GM12878 (cell line): Measurements from ENCODE around the gene ALOXE3.

ENCODE experiments used
- EP300 ChIP-seq, 2 experiments: fragments of 150-350 bp in 1 of 2; IDR thresholded peaks; 2 replicates each; pipeline ENCODE4 v1.6.1; 2011 to 2012; ENCODE audit warnings: low read depth in 2 of 2, low read length in 2 of 2, borderline replicate concordance in 1 of 2, improper control_type of control experiment in 1 of 2, inconsistent platforms in 1 of 2; ENCODE audit not compliant: control insufficient read depth in 1 of 2
- EZH2 ChIP-seq: IDR thresholded peaks from 2 replicates; pipeline ENCODE4 v1.6.1; 2012; ENCODE audit warnings: low read depth, mild to moderate bottlenecking, control low read depth, inconsistent platforms, low read length, borderline replicate concordance; ENCODE audit not compliant: control insufficient read depth
- HDGF ChIP-seq: fragments of 450-650 bp; IDR thresholded peaks from 2 replicates; pipeline ENCODE4 v1.6.1; 2016; ENCODE audit warnings: antibody characterized with exemption
- LARP7 ChIP-seq: fragments of 450-650 bp; IDR thresholded peaks from 2 replicates; pipeline ENCODE4 v1.6.1; 2017; ENCODE audit warnings: mild to moderate bottlenecking
- MYC ChIP-seq: IDR thresholded peaks from 2 replicates; pipeline ENCODE4 v1.6.1; 2011; ENCODE audit warnings: mild to moderate bottlenecking, low read length, moderate library complexity, inconsistent platforms; ENCODE audit not compliant: insufficient read depth, insufficient replicate concordance, insufficient read length, severe bottlenecking
- NFYB ChIP-seq: IDR thresholded peaks from 2 replicates; pipeline ENCODE4 v1.6.1; 2011; ENCODE audit warnings: low read depth, mild to moderate bottlenecking, low read length, improper control_type of control experiment, moderate library complexity; ENCODE audit not compliant: insufficient read depth
- POLR2AphosphoS2 ChIP-seq: IDR thresholded peaks from 2 replicates; pipeline ENCODE4 v1.6.1; 2011; ENCODE audit warnings: low read depth, mild to moderate bottlenecking, low read length, improper control_type of control experiment, moderate library complexity
- POLR2AphosphoS5 ChIP-seq: IDR thresholded peaks from 2 replicates; pipeline ENCODE4 v1.6.1; 2011; ENCODE audit warnings: mild to moderate bottlenecking, low read length, inconsistent platforms
- RAD21 ChIP-seq: IDR thresholded peaks from 2 replicates; pipeline ENCODE4 v1.6.1; 2011; ENCODE audit warnings: mild to moderate bottlenecking, low read depth, low read length, moderate library complexity; ENCODE audit not compliant: insufficient read depth
- TF ChIP-seq, protein P1 (sequence below): fragments of 450-650 bp; IDR thresholded peaks from 2 replicates; pipeline ENCODE4 v1.6.1; 2017; ENCODE audit warnings: mild to moderate bottlenecking, low read depth, inconsistent platforms; ENCODE audit not compliant: poor library complexity, severe bottlenecking
- TF ChIP-seq, protein P2 (sequence below), 3 experiments: IDR thresholded peaks in 2 of 3; conservative IDR thresholded peaks in 1 of 3; 2 replicates each; pipeline ENCODE4 v1.5.1; 2011; ENCODE audit warnings: low read depth in 3 of 3, low read length in 3 of 3, mild to moderate bottlenecking in 3 of 3, control low read depth in 2 of 3, moderate library complexity in 2 of 3, inconsistent platforms in 1 of 3, mixed read lengths in 1 of 3; ENCODE audit not compliant: control insufficient read depth in 2 of 3, insufficient read depth in 1 of 3; ENCODE audit errors: extremely low read depth in 1 of 3

DNA sequence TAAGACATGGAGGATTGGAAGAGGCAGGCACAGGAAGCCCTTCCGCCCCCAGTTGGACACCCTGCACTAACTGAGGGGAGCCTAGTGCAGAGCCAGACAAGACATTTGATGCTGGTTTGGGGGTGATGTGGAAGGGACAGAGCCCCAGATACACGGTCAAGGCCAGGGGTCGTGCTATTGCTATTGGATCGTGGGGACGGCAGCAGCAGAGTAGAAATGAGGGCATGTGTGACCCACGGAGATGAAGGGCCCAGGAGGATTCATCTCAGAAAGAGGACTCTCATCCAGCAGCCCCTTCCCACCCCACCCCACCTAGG lies 46.5 kb upstream of the ALOXE3 start:
- no peak for TF ChIP-seq HDGF
- TF ChIP-seq, protein P1, sequence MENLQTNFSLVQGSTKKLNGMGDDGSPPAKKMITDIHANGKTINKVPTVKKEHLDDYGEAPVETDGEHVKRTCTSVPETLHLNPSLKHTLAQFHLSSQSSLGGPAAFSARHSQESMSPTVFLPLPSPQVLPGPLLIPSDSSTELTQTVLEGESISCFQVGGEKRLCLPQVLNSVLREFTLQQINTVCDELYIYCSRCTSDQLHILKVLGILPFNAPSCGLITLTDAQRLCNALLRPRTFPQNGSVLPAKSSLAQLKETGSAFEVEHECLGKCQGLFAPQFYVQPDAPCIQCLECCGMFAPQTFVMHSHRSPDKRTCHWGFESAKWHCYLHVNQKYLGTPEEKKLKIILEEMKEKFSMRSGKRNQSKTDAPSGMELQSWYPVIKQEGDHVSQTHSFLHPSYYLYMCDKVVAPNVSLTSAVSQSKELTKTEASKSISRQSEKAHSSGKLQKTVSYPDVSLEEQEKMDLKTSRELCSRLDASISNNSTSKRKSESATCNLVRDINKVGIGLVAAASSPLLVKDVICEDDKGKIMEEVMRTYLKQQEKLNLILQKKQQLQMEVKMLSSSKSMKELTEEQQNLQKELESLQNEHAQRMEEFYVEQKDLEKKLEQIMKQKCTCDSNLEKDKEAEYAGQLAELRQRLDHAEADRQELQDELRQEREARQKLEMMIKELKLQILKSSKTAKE: no peak
- no peak for TF ChIP-seq MYC
- TF ChIP-seq EP300 (IDR thresholded peaks at IDR 0.05; ENCODE audit: borderline replicate concordance in 1 of 2, control insufficient read depth in 1 of 2, low read depth in 2 of 2, low read length in 2 of 2): no peak
- no peak for TF ChIP-seq EZH2
- TF ChIP-seq, protein P2, sequence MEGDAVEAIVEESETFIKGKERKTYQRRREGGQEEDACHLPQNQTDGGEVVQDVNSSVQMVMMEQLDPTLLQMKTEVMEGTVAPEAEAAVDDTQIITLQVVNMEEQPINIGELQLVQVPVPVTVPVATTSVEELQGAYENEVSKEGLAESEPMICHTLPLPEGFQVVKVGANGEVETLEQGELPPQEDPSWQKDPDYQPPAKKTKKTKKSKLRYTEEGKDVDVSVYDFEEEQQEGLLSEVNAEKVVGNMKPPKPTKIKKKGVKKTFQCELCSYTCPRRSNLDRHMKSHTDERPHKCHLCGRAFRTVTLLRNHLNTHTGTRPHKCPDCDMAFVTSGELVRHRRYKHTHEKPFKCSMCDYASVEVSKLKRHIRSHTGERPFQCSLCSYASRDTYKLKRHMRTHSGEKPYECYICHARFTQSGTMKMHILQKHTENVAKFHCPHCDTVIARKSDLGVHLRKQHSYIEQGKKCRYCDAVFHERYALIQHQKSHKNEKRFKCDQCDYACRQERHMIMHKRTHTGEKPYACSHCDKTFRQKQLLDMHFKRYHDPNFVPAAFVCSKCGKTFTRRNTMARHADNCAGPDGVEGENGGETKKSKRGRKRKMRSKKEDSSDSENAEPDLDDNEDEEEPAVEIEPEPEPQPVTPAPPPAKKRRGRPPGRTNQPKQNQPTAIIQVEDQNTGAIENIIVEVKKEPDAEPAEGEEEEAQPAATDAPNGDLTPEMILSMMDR (IDR thresholded peaks at IDR 0.05 in 2 of 3, conservative IDR thresholded peaks at IDR 0.05 in 1 of 3; ENCODE audit: control insufficient read depth in 2 of 3, extremely low read depth in 1 of 3, insufficient read depth in 1 of 3, low read depth in 3 of 3, low read length in 3 of 3): no peak
- no peak for TF ChIP-seq RAD21
- no peak for TF ChIP-seq POLR2AphosphoS5
- TF ChIP-seq POLR2AphosphoS2: no peak
- TF ChIP-seq NFYB: no peak
- no peak for TF ChIP-seq LARP7
